ENCODE measurements around the gene URB2.

URB2 gene

DNA sequence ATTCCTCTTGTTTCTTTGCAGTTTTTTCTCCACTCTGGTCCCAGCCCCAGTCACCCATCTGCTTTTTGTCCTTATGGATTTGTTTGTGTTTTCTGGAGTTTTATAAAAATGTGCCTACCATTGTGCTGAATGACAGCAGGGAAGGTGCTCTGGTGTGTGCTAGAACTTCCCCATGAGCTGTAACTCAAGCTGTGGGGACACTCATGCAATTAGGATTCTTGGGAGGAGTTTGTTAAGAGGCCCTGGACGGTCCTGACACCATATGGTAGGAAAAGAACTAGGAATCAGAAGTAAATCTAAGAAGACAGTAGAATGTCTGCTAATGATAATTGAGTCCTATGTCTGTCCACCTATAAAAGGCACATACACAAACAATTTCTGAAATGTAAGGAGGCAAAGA, 27.4 kb downstream of the URB2 start:
- TF ChIP-seq, protein P1, sequence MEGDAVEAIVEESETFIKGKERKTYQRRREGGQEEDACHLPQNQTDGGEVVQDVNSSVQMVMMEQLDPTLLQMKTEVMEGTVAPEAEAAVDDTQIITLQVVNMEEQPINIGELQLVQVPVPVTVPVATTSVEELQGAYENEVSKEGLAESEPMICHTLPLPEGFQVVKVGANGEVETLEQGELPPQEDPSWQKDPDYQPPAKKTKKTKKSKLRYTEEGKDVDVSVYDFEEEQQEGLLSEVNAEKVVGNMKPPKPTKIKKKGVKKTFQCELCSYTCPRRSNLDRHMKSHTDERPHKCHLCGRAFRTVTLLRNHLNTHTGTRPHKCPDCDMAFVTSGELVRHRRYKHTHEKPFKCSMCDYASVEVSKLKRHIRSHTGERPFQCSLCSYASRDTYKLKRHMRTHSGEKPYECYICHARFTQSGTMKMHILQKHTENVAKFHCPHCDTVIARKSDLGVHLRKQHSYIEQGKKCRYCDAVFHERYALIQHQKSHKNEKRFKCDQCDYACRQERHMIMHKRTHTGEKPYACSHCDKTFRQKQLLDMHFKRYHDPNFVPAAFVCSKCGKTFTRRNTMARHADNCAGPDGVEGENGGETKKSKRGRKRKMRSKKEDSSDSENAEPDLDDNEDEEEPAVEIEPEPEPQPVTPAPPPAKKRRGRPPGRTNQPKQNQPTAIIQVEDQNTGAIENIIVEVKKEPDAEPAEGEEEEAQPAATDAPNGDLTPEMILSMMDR (IDR thresholded peaks at IDR 0.05; ENCODE audit: low read depth, low read length, missing control alignments), result no peak
- no peak for DNase-seq (ENCODE audit: extremely low read depth, low read depth)
- no peak overlapping the region for H3K4me3 ChIP-seq (replicated peaks; ENCODE audit: low read depth, low read length)

DNA sequence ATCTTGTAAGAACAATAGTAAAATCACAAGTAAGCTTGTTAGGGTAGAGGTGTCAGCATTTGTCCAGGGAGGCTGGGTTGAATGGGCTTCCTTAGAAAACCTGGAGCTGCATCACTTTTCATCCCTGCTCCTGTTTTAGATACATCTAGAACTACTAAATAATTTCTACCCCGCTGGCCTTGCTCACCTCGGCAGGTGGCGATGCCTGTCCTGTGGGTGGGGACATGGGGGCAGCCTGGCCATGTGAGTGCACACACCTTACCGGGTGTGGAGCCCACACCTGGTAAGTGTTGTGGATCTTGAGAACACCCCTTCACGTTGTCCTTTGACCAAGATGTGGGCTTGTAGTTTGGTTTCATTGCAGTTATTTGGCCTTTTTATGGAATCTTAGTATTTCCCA, 29.7 kb downstream of the URB2 start:
- TF ChIP-seq, protein P1 (IDR thresholded peaks at IDR 0.05; ENCODE audit: low read depth, low read length, missing control alignments), result no peak
- H3K4me3 ChIP-seq (replicated peaks; ENCODE audit: low read depth, low read length), result no peak overlapping the region
- DNase-seq (ENCODE audit: extremely low read depth, low read depth), result no peak

DNA sequence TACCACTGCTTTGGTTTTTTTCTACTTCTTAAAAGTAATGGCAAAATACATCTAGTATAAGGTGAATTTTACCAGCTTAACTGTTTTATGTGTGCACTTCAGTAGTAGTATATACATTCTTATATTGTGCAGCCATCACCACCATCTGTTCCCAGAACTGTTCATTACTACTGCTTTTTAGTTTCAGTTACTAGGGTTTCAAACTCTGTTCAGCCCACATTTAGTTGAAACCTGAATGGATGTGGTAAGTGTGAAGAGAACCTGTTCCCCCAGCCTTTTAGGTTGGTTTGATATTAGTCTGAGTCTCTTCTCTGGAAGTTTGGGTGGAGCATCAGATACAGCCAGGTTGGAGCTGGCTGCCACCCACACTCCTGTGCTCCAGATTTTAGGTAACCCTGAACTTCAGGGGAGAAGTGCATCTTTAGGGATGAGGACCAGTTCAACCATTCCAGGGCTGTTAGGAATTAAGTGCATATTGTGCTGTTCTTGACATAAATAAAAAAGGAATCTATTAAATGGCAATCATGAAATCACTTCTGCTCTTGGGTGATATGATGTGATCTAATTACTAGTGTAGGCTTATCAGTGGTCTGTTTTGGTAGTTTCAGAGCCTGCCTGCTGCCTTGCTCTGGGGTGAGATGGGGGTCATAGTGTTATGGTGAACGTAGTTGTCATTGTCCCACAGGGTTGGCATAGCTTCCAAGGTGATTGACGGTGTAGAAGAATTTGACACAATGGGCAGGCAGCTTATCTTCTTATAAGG, 32.1 kb downstream of the URB2 start:
- no peak for DNase-seq (ENCODE audit: extremely low read depth, low read depth)
- TF ChIP-seq, protein P1 (IDR thresholded peaks at IDR 0.05; ENCODE audit: low read depth, low read length, missing control alignments), result no peak
- H3K4me3 ChIP-seq (replicated peaks; ENCODE audit: low read depth, low read length), result no peak overlapping the region

DNA sequence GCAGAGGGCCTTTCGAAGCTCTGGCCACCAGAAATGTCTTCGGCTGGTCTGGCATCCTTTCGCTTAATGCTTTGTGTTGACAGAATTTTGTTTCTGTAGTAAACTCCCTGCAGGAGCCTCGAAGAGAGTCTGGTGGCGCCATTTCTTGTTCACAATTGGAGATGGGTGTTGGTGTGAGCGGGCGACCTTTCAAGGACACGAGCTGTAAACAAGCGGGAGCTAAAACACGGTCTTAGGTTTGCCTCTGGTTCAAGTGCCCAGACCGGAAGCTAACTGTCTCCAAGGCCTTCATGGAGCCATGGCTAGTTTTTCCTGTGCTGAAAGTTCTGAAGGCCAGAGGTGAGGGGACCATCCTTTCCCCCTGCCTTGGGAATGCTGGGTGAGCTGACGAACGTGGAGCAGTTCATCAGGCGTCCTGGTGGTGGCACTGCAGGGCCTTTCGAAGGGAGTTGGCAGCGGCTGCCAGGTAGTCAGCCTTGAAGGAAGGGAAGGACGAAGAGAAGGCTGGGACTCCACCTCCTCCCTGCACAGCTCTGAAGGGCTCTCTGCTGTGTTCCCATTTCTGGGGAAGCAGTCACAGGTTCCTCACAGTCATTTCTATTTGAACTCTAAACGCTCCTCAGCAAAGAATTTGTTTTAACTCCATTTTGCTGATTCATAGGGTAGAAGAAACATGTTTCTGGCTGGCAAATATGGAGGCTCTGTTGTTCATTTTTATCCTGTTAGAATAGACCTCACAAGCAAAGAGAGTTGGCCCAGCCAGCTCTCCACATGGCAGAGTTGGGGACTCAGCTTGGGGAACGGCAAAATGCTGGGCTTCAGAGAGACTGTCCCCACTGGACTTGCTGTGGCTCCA, 35.2 kb downstream of the URB2 start:
- DNase-seq (ENCODE audit: extremely low read depth, low read depth), result peak; percentile 20
- no peak overlapping the region for H3K4me3 ChIP-seq (replicated peaks; ENCODE audit: low read depth, low read length)
- TF ChIP-seq, protein P1 (IDR thresholded peaks at IDR 0.05; ENCODE audit: low read depth, low read length, missing control alignments), result peak; percentile 86

DNA sequence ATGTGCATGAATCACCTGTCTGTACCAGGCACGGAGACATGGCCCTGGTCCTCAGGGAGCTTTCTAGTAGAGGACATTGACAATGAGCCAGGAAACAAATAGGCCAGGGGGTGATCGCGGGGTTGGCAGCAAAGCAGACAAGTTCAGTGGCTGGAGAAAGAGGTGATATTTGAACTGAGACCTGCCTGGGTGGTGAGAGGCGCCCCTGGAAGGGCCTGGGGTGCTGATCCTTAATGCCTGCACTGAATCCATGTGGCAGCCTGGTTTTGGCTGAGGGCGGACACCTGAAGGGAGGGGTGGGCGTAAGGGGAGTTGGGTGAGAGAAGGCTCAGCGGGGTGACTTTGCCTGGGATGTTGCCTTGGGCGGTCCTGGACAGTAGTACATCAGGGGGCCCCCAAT, 35.9 kb downstream of the URB2 start:
- H3K4me3 ChIP-seq (replicated peaks; ENCODE audit: low read depth, low read length), result no peak overlapping the region
- TF ChIP-seq, protein P1 (IDR thresholded peaks at IDR 0.05; ENCODE audit: low read depth, low read length, missing control alignments), result no peak
- no peak for DNase-seq (ENCODE audit: extremely low read depth, low read depth)

DNA sequence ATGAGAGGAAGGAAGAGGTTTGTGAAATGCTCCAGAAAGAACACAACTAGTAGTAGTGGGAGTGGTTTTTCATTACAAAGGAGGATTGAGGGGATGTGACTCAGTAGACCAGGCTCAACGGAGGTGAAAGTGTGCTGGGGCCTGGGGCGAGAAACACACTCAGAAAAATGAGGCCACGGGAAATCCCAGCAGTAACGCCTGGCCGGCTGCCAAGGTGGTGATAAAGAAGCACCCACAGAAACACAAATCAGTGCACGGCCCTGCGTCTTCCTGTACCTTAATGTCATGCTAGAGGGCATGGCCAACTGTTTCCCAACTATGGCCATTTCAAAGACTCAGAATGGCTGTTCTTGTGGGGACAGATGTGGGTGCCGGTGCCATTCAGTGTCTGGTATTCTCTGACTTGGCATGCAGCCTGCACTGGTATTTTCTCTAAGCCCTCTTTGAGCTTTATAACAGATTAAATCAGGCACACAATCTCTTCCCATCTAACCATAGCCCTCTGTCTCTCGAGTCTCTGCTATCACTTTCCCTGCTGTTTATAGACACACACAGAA, 38.2 kb downstream of the URB2 start:
- TF ChIP-seq, protein P1 (IDR thresholded peaks at IDR 0.05; ENCODE audit: low read depth, low read length, missing control alignments), result no peak
- DNase-seq (ENCODE audit: extremely low read depth, low read depth), result no peak
- no peak overlapping the region for H3K4me3 ChIP-seq (replicated peaks; ENCODE audit: low read depth, low read length)
